Aorta (tissue), 5 donors: ENCODE measurements around the gene NMD3. TPM values are rescaled to one million over a fixed set of nuclear protein-coding genes. Genes with fewer than 3 reads are reported as not detected.

ENCODE experiments used
- ATAC-seq: fragments of 200-7000 bp; cut with Tn5 transposase; one replicate; pipeline ENCODE4 v1.9.1; 2022; ENCODE audit warnings: moderate library complexity; ENCODE audit not compliant: low FRiP score
- DNase-seq, 2 donors: peaks; one replicate each; pipeline ENCODE4 v3.0.0-alpha.2; 2020
- H3K27ac ChIP-seq, 2 donors: one replicate each; pipeline ENCODE4 v1.5.1; 2013; ENCODE audit warnings: low read length in 2 of 2, mild to moderate bottlenecking in 2 of 2, moderate library complexity in 2 of 2, control low read depth in 1 of 2, inconsistent platforms in 1 of 2, low read depth in 1 of 2
- H3K27me3 ChIP-seq, 2 donors: one replicate each; pipeline ENCODE4 v1.6.1; 2013; ENCODE audit warnings: control low read depth in 1 of 2, low read length in 1 of 2, mild to moderate bottlenecking in 1 of 2, moderate library complexity in 1 of 2; ENCODE audit not compliant: insufficient read depth in 2 of 2, control insufficient read depth in 1 of 2
- H3K36me3 ChIP-seq, 2 donors: one replicate each; pipeline ENCODE4 v1.6.1; 2013; ENCODE audit warnings: control low read depth in 1 of 2, low read length in 1 of 2, mild to moderate bottlenecking in 1 of 2; ENCODE audit not compliant: insufficient read depth in 2 of 2, control insufficient read depth in 1 of 2
- H3K4me1 ChIP-seq, 2 donors: one replicate each; pipeline ENCODE4 v1.6.1; 2013; ENCODE audit warnings: low read length in 2 of 2, control low read depth in 1 of 2, mild to moderate bottlenecking in 1 of 2, moderate library complexity in 1 of 2; ENCODE audit not compliant: insufficient read depth in 2 of 2, control insufficient read depth in 1 of 2
- H3K4me3 ChIP-seq, 2 donors: one replicate each; pipeline ENCODE4 v1.5.1; 2013; ENCODE audit warnings: low read length in 2 of 2, control low read depth in 1 of 2, mild to moderate bottlenecking in 1 of 2
- H3K9me3 ChIP-seq: one replicate; pipeline ENCODE4 v1.6.1; 2013; ENCODE audit warnings: mild to moderate bottlenecking, low read length; ENCODE audit not compliant: control insufficient read depth
- WGBS, 2 donors: extraction: QIAGEN DNeasy Blood & Tissue Kit; methylation state at CpG; one replicate each; pipeline ENCODE4 v1.1.7; 2013; 5-methylcytosine and 5-hydroxymethylcytosine counted together
- intact Hi-C, 2 donors: fragments of 100-400 bp; cut with DNase I; formaldehyde crosslinking; loops; one replicate each; pipeline versions ENCODE4 v1.14.2 to v1.15.0; 2022
- polyA plus RNA-seq, 2 donors: library from polyadenylated mRNA; stranded (reverse); fragments of 200-250 nt; gene quantifications; one replicate each; pipeline ENCODE4 v1.2.3, GENCODE V29; 2013
- total RNA-seq, 2 donors: library from RNA; stranded (reverse); fragmentation: NEBNext Ultra II Directional; extraction: Animal tissue kit (Norgen Biotek cat#: 25700); gene quantifications; one replicate each; pipeline ENCODE4 v1.2.1, GENCODE V29; 2021
- donor health status: healthy with polysubstance abuse.
- donor health status: Bipolar disorder and iron deficiency.
- donor health status: DM: no; HTN: no; CAD: no.
- donor health status: DM: no; HTN: no; CAD: no.
- donor health status: DM: yes; HTN: yes; CAD: no.

Gene NMD3
- total and polyA plus RNA-seq, 4 donors: 37.9 to 56.5 (median 46.2) TPM

GRCh38 chr3:161221806-161222600 is 892 bp downstream of the NMD3 start:
- H3K27ac ChIP-seq: no peak overlapping the region
- no peaks in the 10 kb centered on the region for H3K36me3 ChIP-seq
- no peaks in the 10 kb centered on the region for H3K4me1 ChIP-seq
- no peaks in the 10 kb centered on the region for H3K9me3 ChIP-seq
- DNase-seq (peak; percentile 56 to 62), ATAC-seq (no peak)
- H3K4me3 ChIP-seq: peak overlapping the region; percentile 45 to 78
- intact Hi-C loops: loop anchor here in 1 of 2 donors (5.0 kb wide), 1 partner anchor 155 kb away; no protein-coding TSS in a partner anchor
- WGBS, 2 donors: 1 to 3% methylated on average over 19 of the region's 19 CpGs
- no peaks in the 10 kb centered on the region for H3K27me3 ChIP-seq

- no peaks in the 10 kb centered on the region for H3K36me3 ChIP-seq
- no peaks in the 10 kb centered on the region for H3K4me1 ChIP-seq
- intact Hi-C loops: loop anchor here in 1 of 2 donors (5.0 kb wide), 1 partner anchor 155 kb away; no protein-coding TSS in a partner anchor
- no peaks in the 10 kb centered on the region for H3K9me3 ChIP-seq
- DNase-seq: no peak
- H3K27me3 ChIP-seq: no peaks in the 10 kb centered on the region
- no peak overlapping the region for H3K27ac ChIP-seq
- ATAC-seq: no peak
- H3K4me3 ChIP-seq: peak overlapping the region; percentile 16 to 54
- WGBS, 2 donors: 14 to 18% methylated on average over 2 of the region's 2 CpGs
Observed at GRCh38 chr3:161222662-161223061, 1.6 kb downstream of the NMD3 start.

- Histone ChIP-seq H3K4me1 (no peaks in the 10 kb centered on the region), H3K9me3 (no peaks in the 10 kb centered on the region), H3K27me3 (no peaks in the 10 kb centered on the region), H3K4me3 (no peak overlapping the region), H3K36me3 (peaks cover 0 to 2% of the 10 kb centered on the region in 2 donors), H3K27ac (no peak overlapping the region)
- ATAC-seq (no peak), DNase-seq (no peak)
- 78 to 79% methylated on average over 8 of the region's 8 CpGs for WGBS, 2 donors
- intact Hi-C loops: loop anchor here in 1 of 2 donors (5.0 kb wide), 1 partner anchor 157 kb away; no protein-coding TSS in a partner anchor
Observed at GRCh38 chr3:161224786-161225185, 3.7 kb downstream of the NMD3 start.

- H3K36me3 ChIP-seq: peaks cover 5 to 6% of the 10 kb centered on the region in 2 donors
- ATAC-seq: no peak
- WGBS, 2 donors: 93 to 95% methylated on average over 2 of the region's 2 CpGs
Observed at GRCh38 chr3:161230621-161231171, 9.6 kb downstream of the NMD3 start.

GRCh38 chr3:161231861-161232260 is 10.8 kb downstream of the NMD3 start:
- Histone ChIP-seq H3K27ac (no peak overlapping the region), H3K36me3 (peaks cover 5 to 6% of the 10 kb centered on the region in 2 donors), H3K4me3 (no peak overlapping the region), H3K9me3 (no peaks in the 10 kb centered on the region), H3K4me1 (peaks cover 0 to 3% of the 10 kb centered on the region in 2 donors), H3K27me3 (no peaks in the 10 kb centered on the region)
- intact Hi-C loops: no loop called here
- ATAC-seq: no peak
- DNase-seq: no peak
- 92 to 94% methylated on average over 2 of the region's 2 CpGs for WGBS, 2 donors

More at GRCh38 chr3:161230621-161231171, 9.6 kb downstream of the NMD3 start:
- no peak overlapping the region for H3K27ac ChIP-seq
- H3K9me3 ChIP-seq: no peaks in the 10 kb centered on the region
- no peak overlapping the region for H3K4me3 ChIP-seq
- no peaks in the 10 kb centered on the region for H3K27me3 ChIP-seq
- peaks cover 0 to 3% of the 10 kb centered on the region in 2 donors for H3K4me1 ChIP-seq
- no peak for DNase-seq
- intact Hi-C loops: no loop called here

GRCh38 chr3:161233557-161233956 is 12.4 kb downstream of the NMD3 start:
- Histone ChIP-seq H3K4me3 (no peak overlapping the region), H3K4me1 (peaks cover 0 to 3% of the 10 kb centered on the region in 2 donors), H3K9me3 (no peaks in the 10 kb centered on the region), H3K27me3 (no peaks in the 10 kb centered on the region), H3K36me3 (peaks cover 5 to 6% of the 10 kb centered on the region in 2 donors), H3K27ac (no peak overlapping the region)
- DNase-seq: no peak
- WGBS, 2 donors: 74 to 79% methylated on average over 1 of the region's 1 CpG
- ATAC-seq: no peak
- intact Hi-C loops: no loop called here

GRCh38 chr3:161236240-161236639 is 15.1 kb downstream of the NMD3 start:
- Histone ChIP-seq H3K27me3 (no peaks in the 10 kb centered on the region), H3K4me1 (peaks cover 0 to 3% of the 10 kb centered on the region in 2 donors), H3K36me3 (peaks cover 0 to 6% of the 10 kb centered on the region in 2 donors), H3K9me3 (no peaks in the 10 kb centered on the region), H3K27ac (no peak overlapping the region), H3K4me3 (no peak overlapping the region)
- intact Hi-C loops: no loop called here
- DNase-seq (no peak), ATAC-seq (no peak)
- 95% methylated on average over 2 of the region's 2 CpGs for WGBS, 2 donors

- no peaks in the 10 kb centered on the region for H3K4me1 ChIP-seq
- ATAC-seq (no peak), DNase-seq (no peak)
- no peak overlapping the region for H3K4me3 ChIP-seq
- WGBS, 2 donors: 47 to 48% methylated on average over 2 of the region's 2 CpGs
- no peaks in the 10 kb centered on the region for H3K27me3 ChIP-seq
- H3K36me3 ChIP-seq: no peaks in the 10 kb centered on the region
- H3K27ac ChIP-seq: no peak overlapping the region
- no peaks in the 10 kb centered on the region for H3K9me3 ChIP-seq
- intact Hi-C loops: no loop called here
Observed at GRCh38 chr3:161239700-161240099, 18.6 kb downstream of the NMD3 start.

- Histone ChIP-seq H3K27ac (no peak overlapping the region), H3K27me3 (no peaks in the 10 kb centered on the region), H3K36me3 (no peaks in the 10 kb centered on the region), H3K9me3 (no peaks in the 10 kb centered on the region), H3K4me1 (no peaks in the 10 kb centered on the region), H3K4me3 (no peak overlapping the region)
- no peak for DNase-seq
- intact Hi-C loops: no loop called here
- ATAC-seq: no peak
- WGBS, 2 donors: 73 to 78% methylated on average over 2 of the region's 2 CpGs
Observed at GRCh38 chr3:161244538-161244937, 23.4 kb downstream of the NMD3 start.
